Omental fat pad (tissue), 4 donors: Measurements from ENCODE around the gene SLC44A3. TPM values are rescaled to one million over a fixed set of nuclear protein-coding genes. Genes with fewer than 3 reads are reported as not detected.
A peak's percentile ranks its signal among the peaks of the same experiment; 100 is the strongest.

Experiments used
- ATAC-seq: fragments of 150-250 bp; one replicate; pipeline ENCODE4 v1.9.1; 2016; ENCODE audit warnings: mild to moderate bottlenecking, moderate library complexity; ENCODE audit not compliant: low FRiP score
- DNase-seq: peaks from one replicate; pipeline ENCODE4 v3.0.0-alpha.2; 2019; ENCODE audit warnings: low spot score
- total RNA-seq, 4 donors: library from RNA; depleted of rRNA; stranded (reverse); fragments of >200 nt; gene quantifications; one replicate each; pipeline ENCODE4 v1.1.0, GENCODE V29; 2016
- TF ChIP-seq, protein P1 (sequence below), 3 donors: fragments of 450-650 bp; IDR thresholded peaks; one replicate each; pipeline ENCODE4 v1.5.1; 2016 to 2017; ENCODE audit warnings: antibody characterized with exemption in 3 of 3, mild to moderate bottlenecking in 3 of 3, moderate library complexity in 2 of 3

Gene SLC44A3
- total RNA-seq, 4 donors from 2014 or later: 1.3 to 1.9 (median 1.4) TPM

DNA sequence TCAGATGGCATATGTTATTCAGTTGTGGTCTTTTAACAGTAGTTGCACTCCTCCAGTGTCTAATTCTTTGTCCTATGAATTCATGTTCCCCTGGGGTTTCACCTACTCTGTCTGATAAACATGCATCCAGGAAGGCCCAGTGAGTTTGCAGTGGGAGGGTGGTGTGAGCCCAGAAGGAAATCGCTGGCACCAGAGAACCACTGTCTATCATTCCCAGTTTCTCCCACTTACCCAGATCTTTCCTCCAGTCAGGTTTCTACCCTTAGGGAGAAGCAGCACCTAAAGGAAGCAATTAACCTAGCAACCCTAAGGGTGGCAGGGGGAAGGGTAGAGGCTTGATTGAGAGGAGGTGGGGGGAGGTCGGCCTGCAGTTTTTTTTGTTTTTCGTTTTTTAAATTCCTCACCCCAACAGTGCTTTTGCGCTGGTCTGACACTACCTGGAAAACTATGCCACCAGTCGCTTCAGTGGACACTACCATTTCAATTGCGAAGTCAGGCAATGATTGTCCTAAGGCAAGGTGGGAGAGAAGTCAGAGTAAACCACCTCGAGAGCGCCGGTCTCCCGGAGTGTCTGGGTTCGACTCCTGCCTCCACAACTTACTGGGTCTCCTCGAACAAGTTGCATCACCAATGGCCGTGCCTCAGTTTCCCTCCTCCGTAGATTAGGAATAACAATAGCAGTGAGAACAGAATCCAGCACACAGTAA lies 766 bp upstream of the SLC44A3 start:
- TF ChIP-seq, protein P1, sequence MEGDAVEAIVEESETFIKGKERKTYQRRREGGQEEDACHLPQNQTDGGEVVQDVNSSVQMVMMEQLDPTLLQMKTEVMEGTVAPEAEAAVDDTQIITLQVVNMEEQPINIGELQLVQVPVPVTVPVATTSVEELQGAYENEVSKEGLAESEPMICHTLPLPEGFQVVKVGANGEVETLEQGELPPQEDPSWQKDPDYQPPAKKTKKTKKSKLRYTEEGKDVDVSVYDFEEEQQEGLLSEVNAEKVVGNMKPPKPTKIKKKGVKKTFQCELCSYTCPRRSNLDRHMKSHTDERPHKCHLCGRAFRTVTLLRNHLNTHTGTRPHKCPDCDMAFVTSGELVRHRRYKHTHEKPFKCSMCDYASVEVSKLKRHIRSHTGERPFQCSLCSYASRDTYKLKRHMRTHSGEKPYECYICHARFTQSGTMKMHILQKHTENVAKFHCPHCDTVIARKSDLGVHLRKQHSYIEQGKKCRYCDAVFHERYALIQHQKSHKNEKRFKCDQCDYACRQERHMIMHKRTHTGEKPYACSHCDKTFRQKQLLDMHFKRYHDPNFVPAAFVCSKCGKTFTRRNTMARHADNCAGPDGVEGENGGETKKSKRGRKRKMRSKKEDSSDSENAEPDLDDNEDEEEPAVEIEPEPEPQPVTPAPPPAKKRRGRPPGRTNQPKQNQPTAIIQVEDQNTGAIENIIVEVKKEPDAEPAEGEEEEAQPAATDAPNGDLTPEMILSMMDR (IDR thresholded peaks at IDR 0.05): no peak
- DNase-seq (no peak), ATAC-seq (peak; percentile 27)

DNA sequence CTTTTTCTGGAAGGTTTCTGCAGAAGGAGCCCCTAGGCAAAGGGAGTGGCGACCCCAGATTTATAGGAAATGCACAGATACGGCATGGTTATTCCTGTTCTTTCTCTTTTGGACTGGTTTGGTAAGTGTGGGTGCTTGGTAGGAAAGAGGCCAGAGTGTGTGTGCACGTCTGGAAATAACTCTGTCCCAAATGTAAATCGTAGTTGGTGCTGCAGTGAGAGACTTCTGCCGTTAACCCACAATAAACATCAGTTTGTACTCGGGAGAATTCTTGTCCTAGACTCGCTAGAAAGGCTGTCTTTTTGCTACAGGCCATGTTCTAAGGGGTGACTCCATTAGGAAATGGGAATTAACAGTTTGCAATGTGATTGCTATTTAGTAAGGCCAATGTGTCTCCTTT lies 779 bp downstream of the SLC44A3 start:
- no peak for ATAC-seq
- TF ChIP-seq, protein P1 (IDR thresholded peaks at IDR 0.05): no peak
- no peak for DNase-seq

DNA sequence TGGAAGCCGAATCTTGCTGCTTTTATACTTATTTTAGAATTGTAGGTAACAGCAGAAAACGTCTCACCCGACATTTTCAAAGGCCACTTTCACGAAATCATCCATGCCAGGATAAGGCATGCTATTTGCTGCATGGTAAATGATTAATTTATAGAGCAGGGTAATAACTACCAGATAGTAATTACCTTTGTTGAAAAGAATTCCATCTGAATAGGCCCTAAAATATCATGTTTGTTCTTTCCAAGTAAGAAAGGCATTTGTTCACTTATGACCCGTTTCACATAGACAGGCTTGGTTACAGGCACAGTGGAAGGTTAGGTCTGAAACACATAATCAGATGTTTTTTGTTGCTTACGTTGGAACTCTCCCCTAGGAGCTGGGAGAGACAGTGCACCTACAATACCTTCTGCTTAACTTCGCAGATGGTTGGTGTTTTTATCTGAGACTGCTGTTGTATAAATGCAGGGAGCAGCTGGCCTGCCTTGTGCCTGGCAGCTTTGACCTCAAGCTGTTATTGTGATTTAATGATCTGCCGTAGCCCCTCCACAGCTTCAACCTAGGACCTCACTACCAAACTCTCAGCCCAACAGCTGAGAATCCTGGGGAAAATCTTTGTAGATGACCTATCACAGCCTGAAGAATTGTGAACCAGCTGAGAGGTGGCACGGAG lies 1.6 kb downstream of the SLC44A3 start:
- TF ChIP-seq, protein P1 (IDR thresholded peaks at IDR 0.05): no peak
- ATAC-seq (no peak), DNase-seq (no peak)

DNA sequence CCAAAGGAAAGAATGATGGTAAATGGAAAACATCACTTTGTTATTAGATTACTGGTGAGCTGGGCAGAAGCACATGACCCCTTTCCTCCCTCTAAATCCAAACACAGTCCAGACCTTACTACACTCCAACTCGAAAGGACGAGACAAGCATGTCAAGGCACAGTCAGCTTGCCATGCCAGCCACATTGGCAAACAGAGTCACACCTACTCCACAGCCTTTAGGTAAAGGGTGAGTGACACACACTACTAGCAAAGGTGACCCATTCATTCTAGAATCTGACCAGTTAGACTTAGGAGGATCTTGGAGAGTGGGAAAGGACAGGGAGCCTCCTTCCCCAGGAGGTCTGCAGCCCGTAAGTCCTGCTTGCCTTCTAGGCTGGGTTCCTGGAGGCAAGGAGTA lies 3.0 kb downstream of the SLC44A3 start:
- no peak for ATAC-seq
- no peak for DNase-seq
- TF ChIP-seq, protein P1 (IDR thresholded peaks at IDR 0.05): no peak

DNA sequence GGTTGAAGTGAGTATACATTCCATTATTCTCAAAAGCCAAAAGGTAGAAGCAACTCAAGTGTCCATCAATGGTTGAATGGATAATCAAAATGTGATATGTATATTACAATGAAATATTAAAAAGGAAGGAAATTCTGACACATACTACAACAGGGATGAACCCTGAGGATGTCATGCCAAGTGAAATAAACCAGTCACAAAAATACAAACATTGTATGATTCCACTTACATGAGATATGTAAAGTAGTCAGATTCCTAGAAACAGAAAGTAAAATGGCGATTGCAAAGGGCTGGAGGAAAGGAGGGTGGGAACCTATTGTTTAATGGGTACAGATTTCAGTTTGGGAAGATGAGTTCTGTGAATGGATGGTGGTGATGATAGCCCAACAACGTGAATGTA lies 5.8 kb downstream of the SLC44A3 start:
- DNase-seq (no peak), ATAC-seq (no peak)
- TF ChIP-seq, protein P1 (IDR thresholded peaks at IDR 0.05): no peak

DNA sequence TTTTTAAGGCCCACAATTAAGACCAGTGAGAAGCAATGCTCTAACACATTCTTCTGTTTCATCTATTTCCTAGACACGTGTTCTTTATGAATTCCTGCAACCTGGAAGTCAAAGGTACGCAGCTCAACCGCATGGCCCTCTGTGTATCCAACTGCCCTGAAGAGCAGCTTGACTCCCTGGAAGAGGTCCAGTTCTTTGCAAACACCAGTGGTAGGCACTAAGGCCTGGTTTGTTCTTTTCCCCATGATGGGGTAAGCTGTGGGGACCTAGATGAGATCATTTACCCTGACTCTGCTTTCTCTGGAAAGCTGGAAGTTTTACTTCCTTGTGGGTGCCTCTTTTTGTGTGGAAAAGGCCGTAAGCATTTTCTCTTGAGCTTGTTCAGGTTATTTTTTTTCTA lies 7.3 kb downstream of the SLC44A3 start:
- DNase-seq: no peak
- ATAC-seq: no peak
- TF ChIP-seq, protein P1 (IDR thresholded peaks at IDR 0.05): no peak

DNA sequence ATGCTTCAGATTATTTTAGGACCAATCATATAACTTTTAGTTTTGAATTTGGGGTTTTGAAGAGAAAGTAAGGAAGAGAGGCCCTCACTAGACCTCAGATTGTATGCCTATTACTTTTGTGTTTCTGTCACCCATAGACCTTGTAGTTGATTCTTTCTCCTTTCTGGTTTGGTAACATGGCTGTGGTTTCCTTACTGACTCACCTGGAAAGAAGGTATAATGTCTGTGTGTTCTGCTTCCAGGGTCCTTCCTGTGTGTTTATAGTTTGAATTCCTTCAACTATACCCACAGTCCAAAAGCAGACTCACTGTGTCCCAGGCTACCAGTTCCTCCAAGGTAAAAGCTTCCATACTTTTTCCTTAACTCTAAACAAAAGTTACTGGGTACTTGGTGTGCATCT lies 8.1 kb downstream of the SLC44A3 start:
- TF ChIP-seq, protein P1 (IDR thresholded peaks at IDR 0.05): no peak
- DNase-seq (no peak), ATAC-seq (no peak)
